Stimulated activated CD4-positive, alpha-beta T cell treated with anti-CD3 and anti-CD28 coated beads, Interleukin-15, amount 100 ng/mL, for 48 hours (primary cell): ENCODE data around the gene PAK4.
"Not testable (repeated sequence)": the region's sequence is repeated elsewhere in the genome, so short reads cannot be mapped to it uniquely, and the experiment has no call there.

Experiments used
- DNase-seq, 2 donors: peaks; one replicate each; pipeline ENCODE4 v3.0.0-alpha.2; 2020; ENCODE audit warnings: low read depth in 2 of 2

PAK4 gene

DNA sequence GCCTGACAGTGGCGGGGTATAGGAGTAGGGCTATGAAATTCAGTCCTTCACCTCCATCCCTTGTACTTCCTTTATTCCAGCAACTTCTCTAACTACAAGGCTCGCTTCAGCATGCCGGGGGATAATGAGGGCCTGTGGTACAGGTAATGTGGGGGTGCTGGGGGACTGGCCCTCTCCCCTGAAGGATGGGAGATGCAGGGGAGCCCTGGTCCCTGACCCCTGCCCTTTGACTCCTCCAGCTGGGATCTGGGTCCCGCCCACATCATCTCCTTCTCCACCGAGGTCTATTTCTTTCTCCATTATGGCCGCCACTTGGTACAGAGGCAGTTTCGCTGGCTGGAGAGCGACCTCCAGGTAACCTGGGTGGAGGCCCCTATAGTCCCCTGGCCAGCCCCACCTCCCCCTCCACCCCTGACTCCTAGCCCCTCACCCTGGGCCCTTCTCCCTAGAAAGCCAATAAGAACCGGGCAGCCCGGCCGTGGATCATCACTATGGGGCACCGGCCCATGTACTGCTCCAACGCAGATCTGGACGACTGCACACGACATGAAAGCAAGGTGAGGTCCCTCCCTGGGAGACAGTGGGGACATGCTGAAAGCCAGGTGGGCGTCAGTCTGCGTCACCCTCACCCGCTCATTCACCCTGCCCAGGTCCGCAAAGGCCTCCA is 25.0 kb upstream of the PAK4 start:
- DNase-seq, result no peak

DNA sequence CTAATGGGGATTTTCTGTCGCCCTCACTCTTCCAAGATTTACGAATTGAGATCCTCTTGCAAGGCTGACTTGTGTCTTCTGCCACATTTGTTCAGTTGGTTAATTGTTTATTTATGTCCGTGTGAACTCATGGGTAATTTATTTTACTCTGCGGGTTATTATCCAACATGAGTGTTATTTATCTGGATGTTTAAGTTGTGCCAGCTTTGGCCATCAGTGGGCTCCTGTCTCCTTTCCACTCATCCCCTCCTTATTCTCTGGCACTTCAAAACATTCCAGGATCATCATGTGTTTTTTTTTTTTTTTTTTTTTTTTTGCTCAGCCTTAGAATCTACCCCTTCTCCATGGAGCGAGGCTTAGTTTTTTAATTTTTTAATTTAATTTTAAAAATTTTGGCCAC is 22.4 kb upstream of the PAK4 start:
- DNase-seq, result no peak

DNA sequence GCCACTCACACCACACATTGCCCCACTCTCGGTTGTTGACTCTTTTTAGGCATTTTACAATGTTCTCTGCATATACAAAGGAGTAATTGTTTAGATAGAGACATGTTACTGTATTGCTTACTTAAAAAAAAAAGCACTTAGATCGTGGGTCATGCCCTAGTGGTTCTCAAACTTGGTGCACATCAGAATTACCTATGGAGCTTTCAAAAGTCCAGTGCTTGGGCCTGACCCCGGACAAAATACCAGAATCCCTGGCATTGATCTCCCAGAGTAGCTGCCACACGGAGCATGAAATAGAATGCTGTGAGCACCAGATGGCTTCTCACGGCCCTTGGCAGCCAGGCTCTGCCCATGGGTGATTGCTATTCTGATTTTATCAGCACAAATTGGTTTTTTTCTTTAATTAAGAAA is 21.4 kb upstream of the PAK4 start:
- no peak for DNase-seq

DNA sequence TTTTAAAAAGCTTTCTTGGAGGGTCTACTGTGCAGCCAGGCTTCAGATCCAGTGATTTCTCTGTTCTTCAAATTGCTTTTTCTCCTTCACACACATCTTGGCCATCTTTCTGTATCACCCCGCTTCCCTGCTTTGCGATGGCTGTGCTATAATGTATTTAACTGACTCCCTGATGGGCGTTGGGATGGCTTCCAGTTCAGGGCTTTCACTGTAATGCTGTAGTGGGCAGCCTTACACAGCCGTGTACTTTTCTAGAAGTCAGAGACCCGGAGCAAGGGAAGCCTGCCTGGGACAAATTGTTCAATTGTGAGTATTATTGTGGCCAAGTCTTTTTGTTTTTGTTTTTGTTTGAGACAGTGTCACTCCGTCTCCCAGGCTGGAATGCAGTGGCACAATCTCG is 19.4 kb upstream of the PAK4 start:
- DNase-seq, result no peak

DNA sequence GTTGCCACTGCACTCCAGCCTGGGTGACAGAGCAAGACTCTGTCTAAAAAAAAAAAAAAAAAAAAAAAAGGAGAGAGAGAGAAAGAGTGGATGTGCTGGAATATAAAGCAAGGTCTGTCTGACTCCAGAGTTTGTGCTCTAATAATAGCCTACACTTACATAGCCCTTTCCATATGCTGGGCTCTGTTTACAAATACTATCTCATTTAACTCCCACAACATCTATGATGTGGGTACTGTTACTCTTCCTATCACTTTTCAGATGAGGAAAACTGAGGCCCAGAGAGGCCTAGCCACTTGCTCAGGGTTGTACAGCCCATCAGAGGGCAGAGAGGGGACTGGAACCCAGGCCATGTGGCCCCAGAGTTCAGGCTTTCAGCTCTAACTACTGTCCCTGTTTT is 15.9 kb upstream of the PAK4 start:
- no peak for DNase-seq

DNA sequence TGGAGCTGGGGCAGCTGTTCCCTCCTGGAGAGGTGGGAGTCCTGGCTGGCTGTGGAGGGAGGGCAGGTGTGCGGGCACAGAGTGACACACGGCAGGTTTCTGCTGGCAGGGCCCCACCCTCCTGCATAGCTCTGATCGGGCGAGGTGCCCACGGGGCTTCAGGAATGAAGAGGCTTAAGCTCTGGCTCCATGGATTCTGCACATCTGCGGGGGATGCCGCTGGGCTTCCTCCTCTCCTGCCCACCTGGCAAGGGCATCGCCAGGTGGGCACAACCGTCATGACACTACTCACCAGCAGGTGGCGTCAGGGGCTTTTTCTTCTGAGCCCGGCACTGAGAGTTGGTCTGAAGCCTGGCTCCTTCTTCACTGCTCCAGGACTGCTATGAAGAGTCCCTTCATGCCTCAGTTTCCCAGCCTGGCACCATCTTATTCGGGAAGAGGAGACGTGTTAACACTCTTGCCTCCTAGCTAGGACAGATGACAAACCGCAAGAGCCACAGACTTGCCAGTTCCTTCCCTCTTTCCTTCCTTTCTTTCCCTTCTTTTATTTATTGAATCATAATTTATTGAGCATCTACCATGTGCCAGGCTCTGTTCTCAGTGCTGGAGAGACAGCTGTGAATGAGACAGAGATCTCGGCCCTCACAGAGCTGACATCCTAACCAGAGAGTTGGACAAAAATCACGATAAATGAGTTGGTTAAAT is 15.2 kb upstream of the PAK4 start:
- DNase-seq, result peak; percentile 44 to 56

DNA sequence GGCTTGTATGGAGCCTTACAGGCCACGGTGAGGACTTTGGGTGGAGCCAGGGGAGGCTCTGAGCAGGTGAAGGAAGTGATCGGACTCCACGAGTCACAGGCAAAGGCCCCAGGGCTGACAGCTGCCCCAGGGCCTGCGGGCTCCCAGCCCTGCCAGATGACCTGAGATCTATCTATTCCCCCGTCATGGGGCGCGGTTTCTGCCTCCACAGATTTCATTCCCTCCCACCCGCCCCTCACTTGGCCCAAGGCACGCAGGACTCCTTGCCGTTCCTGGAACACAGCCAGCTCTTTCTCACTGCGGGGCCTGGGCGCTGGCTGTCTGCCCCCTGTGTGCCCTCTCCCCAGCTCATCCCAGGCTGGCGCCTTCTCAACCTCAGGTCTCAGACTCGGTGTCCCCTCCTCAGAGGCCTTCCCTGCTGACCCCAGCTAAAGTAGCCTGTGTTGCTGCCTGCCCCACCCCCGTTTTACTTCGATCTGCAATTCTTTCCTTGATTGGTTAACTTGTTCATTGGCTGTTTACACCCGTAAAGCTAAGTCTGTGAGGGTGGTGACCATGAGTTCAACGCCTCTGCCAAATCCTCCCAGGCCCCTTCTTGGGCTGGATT is 13.9 kb upstream of the PAK4 start:
- no peak for DNase-seq

DNA sequence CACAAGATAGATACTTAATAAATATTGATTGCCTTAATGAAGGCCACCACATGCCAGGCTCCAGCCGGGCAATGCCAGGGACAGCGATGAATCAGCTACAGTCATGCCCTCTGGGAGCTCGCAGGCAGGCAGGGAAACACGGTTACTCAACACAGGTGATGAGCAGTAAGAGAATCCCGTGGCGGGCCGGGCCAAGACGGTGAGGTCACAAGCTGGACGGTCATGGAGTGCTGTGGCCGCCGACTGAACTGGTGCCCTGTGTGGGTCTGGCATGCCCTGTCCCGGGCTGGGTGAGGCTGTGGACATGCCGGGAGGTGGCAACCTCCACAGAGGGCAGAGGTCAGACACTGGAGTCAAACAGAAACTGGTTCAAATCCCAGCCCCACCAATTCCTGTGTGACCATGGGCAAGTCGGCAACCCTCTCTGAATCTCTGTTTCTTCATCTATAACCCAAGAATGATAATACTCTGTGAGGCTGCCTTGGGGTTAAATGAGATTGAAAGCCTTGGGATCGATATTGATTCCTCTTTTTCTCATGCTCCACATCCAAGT is 13.2 kb upstream of the PAK4 start:
- no peak for DNase-seq

DNA sequence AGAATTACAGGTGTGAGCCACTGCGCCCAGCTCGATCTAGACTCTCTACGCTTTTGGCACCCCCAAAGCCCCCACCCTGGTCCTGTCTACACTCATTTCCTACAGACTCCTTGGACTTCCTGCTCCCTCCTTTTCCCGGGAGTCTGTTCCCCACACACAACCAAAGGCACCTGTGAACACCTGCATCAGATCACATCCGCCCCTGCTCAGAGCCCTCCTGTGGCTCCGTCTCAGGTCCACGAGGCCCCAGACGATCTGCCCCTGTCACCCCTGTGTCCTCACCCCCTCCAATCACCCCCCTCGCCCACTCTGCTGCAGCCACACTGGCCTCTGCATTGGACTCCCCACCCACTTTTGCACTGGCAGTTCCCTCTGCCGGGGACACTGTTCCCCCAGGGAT is 12.4 kb upstream of the PAK4 start:
- no peak for DNase-seq

DNA sequence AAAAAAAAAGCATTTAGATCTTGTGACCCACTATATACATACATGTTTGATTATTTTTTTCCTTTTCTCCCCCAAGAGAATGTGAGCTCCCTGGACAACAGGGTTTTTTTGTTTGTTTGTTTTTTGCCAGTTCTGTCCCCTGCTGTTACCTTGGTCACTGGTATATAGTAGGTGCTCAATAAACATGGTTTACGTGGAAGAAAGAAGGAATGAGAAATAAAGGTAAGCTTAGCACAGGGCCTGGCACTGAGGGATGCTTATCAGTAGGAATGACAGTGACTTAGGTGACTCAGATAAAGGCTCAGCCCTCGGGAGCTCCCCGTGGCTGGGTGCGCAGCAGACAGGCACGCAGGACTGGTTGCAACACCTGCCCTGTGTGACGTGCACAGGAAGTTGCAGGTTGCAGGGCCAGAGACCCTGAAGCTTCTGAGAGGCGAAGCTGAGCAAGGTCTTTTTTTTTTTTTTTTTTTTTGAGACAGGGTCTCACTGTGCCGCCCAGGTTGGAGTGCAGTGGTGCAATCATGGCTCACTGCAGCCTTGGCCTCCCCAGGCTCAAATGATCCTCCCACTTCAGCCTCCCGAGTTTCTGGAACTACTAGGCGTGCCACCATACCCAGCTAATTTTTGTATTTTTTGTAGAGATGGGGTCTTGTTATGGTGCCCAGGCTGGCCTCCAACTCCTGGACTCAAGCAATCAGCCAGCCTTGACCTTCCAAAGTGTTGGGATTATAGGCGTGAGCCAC is 10.3 kb upstream of the PAK4 start:
- no peak for DNase-seq

DNA sequence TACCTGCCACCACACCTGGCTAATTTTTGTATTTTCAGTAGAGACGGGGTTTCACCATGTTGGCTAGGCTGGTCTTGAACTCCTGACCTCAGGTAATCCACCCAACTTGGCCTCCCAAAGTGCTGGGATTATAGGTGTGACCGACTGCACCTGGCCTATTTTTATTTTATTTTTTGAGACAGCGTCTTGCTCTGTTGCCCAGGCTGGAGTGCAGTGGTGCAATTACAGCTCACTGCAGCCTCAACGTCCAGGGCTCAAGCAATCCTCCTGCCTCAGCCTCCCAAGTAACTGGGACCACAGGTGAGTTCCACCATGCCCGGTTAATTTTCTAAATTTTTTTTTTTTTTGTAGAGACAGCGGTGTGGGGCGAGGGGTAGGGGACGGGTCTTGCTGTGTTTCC is 8.6 kb upstream of the PAK4 start:
- not testable (repeated sequence) for DNase-seq

DNA sequence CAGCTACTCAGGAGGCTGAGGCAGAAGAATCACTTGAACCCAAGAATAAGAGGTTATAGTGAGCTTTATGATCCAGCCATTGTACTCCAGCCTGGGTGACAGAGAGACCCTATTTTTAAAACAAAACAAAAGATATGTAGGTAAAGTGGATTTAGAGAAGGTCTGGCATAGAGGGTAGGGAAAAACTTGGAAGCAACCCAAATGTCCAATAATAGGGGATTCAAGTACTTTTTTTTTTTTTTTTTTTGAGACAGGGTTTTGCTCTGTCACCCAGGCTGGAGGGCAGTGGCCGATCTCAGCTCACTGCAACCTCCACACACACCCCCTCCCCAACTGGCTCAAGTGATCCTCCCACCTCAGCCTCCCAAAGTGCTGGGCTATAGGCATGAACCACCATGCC is 5.8 kb upstream of the PAK4 start:
- DNase-seq, result no peak

DNA sequence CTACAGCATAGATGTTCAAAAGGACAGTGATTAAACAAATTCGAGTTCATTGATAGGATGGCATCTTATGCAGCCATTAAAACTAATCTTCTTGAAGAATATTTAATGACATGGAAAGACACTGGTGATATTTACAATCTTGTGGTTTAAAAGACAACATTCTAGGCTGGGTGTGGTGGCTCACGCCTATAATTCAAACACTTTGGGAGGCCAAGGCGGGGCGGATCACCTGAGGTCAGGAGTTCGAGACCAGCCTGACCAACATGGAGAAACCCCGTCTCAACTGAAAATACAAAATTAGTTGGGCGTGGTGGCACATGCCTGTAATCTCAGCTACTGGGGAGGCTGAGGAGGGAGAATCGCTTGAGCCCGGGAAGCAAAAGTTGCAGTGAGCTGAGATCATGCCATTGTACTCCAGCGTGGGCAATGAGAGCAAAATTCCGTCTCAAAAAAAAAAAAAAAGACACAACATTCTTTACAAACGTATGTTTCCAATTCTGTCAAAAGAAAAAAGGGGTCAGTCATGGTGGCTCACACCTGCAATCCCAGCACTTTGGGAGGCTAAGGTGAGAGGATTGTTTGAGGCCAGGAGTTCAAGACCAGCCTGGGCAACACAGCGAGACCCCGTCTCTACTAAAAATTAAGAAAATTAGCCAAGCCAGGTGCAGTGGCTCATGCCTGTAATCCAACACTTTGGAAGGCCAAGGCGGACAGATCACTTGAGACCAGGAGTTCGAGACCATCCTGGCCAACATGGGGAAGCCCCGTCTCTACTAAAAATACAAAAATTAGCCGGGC is 2.5 kb upstream of the PAK4 start:
- no peak for DNase-seq

DNA sequence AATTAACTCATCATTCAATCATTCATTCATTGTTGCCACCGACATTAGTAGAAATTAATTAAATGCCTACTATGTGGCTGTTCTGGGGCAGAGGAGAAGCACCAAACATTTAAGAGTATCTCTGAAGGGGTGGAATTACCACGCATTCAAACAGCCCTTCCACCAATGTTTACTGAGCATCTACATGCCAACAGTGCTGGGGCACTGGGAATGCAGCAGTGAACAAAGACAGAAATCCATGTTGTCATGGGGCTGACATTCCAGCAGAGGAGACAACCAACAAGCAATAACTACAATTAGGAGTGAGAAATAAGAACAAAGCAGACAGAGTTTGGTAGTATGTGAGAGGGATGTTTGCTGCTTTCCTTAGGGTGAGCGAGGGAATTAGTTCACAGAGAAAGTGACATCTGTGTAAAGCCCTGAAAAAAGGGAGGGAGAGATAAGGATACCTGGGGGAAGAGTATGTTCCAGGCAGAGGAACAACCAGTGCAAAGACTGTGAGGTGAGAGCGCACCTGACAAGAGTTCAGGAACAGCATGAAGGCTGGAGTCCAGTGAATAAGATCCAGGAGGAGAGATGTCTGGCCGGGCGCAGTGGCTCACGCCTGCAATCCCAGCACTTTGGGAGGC is 1.3 kb upstream of the PAK4 start:
- DNase-seq, result no peak

DNA sequence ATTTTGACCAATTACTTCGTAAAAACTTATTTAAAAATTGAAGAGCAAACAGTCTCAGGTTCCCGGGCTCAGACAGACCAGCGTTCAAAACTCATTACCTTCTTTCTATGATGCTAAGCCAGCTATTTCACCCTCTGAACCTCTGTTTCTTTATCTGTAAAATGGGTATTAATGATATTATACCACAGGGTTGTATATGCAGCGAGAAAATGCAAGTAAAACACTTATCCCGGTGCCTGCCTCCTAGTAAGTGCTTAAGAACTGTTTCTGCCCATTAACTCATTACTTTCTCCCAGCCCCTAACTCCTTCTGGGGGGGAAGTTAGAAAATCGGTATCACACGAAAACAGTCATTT is 410 bp upstream of the PAK4 start:
- no peak for DNase-seq

DNA sequence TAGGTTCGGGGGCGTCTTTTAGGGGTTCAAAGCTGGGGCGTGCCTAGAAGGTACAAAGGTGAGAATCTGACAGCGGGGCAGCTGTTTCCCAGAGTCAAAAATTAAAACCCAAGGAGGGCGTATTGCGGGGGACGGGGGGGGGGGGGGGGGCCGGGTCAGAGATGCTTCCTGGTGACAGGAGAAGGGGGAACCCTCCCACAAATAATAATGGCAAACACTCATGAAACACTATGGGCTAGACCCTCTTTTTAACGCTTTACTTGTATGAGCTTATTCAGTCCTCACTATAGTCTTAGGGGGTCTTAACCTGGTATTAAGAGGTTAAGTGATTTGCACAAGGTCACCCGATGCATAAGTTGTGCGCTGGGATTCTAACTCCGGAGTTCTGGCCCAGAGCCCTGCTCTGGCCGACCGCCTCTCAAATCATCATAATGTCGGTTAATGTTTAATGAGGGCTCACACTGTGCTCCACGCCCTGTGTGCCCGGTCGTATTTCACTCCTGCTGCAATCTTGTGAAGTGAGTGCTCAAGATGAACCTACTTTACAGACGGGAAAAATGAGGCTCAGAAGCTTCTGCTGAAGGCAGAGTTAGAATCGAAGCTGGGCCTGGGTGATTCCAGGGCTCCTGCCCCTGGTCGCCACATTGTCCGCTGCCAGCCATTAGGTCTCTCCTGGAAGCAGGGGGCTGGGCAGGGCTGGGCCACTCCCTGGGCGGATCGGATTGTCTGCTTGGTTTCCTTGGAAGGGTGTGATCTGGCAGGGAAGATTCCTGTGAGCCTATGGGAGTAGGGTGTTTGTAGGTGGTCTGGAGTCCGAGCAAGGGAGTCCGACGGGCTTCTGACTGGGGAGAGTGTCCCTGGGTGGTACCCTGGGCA is 964 bp downstream of the PAK4 start:
- no peak for DNase-seq

DNA sequence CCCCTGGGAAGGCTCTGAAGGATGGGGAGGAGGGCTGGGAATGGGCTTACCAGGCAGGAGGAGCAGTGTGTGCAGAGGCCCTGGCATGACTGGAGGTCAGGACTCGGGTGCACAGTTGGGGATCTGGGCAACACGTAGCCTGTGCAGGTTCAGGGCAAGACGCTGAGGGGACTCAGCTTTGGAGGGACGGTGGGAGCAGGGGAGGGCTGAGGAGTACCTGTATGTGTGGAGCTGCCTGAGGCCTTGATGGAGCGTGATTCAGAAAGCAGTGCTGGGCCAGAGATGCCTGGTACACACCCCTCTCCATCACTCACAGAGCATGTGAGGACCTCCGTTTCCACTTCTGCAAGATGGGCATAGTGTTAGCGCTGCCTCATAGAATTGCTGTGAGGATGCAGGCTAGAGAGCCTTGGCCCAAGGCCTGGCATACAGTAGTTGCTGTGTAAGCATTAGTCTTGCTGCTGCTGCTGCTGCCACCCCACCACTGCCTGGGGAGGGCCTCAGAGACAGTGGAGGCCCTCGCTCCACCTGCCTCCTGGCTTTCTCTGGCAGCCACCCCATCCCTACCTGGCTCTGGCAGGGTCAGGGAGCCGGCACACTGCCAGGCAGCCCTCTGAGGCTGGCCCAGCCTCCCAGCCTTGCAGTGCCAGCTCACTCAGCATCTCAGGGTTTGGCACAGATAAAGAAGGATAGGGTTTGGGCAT is 2.4 kb downstream of the PAK4 start:
- DNase-seq, result no peak

DNA sequence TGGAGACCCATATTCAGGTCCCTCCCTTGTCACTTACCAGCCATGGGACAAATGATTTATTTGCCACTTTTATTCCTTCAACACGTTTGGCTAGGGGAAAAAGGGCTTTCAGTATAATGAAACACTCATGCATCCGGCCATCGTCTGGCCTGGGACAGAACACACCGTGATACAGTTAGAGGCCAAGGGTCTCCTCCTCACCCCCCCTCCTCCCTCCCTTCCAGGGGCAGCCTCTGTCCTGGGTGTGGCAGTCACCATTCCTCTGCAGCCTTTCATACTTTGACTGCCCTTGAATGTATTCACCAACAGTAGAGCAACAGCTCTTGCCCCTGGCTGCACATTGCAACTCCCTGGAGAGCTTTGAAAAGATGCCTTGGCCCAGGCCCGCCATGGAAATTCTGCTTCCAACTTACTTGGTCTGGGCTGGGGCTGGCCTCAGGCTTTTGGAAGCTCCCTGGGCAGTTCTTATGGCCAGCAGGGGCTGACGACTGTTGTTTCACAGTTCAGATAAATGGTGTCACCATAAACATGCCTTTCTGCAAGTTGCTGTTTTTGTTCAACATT is 3.0 kb downstream of the PAK4 start:
- no peak for DNase-seq

DNA sequence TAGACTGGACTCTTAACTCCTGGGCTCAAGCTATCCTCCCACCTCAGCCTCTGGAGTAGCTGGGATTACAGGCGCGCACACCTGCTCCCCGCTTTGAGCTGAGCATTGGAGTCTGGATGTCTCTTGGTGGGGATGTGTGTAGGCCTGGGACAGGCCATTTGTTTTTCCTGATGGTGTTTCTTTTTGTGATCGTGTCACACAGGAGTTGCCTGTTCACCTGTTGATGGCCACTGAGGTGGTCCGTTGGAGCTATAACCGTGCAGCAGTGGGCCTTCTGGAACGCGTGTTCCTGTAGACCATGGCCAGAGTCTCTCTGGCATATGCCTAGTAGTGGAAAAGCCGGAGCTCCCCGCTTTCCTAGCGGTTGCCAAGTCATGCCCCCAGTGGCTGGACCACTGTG is 3.5 kb downstream of the PAK4 start:
- no peak for DNase-seq
